Measurements from ENCODE around the gene IER3IP1.

- TF ChIP-seq CTCF (IDR thresholded peaks at IDR 0.05) (no peak), EZH2 (IDR thresholded peaks at IDR 0.05; ENCODE audit: borderline replicate concordance, insufficient read depth, low read depth, low read length, poor library complexity, severe bottlenecking) (no peak)
These were observed 30.0 kb downstream of the IER3IP1 start for GRCh38 chr18:47146206-47146605.
